Measurements from ENCODE around the gene MRPL58. TPM values are rescaled to one million over a fixed set of nuclear protein-coding genes. Genes with fewer than 3 reads are reported as not detected.

MRPL58 gene
- total and polyA plus RNA-seq, 2 of the 8 experiments (the other 6 are each of a cell fraction or from before 2014, with no cell fraction given) = 43.6 to 49.1 TPM

DNA sequence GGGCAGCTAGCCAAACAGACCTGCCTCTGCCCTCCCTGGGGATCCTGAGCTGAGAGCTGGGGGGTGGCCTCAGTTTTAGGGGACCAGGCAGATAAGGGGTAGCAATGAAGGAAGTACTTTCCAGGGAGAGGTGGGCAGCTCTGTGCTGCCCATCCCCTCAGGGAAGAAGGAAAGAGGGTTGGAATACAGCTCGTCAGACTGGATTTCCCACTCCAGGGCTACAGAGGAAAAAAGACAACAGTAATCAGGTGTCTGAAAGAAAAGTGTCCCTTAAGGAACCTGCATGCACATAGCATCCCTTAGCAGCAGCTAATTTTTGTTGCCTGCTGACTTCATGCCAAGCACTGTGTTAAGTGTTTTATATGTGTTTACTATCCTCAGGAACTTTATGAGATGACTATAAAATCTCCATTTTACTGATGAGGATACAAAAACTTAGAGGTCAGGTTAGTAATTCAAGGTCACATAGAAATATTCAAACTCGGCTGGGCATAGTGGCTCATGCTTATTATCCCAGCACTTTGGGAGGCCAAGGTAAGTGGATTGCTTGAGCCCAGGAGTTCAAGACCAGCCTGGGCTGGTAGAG, 3.2 kb upstream of the MRPL58 start (continued):
- TF ChIP-seq RBBP5 (IDR thresholded peaks at IDR 0.05; ENCODE audit: borderline replicate concordance, low read depth, low read length) (no peak), CEBPB (IDR thresholded peaks at IDR 0.05; ENCODE audit: low read depth, low read length) (no peak), POLR2A (IDR thresholded peaks at IDR 0.05; ENCODE audit: control extremely low read depth in 1 of 2, low read depth in 2 of 2, low read length in 2 of 2) (no peak), TCF12 (IDR thresholded peaks at IDR 0.05; ENCODE audit: low read depth, low read length) (no peak), CREB1 (IDR thresholded peaks at IDR 0.05) (no peak), TBP (IDR thresholded peaks at IDR 0.05; ENCODE audit: low read depth, low read length) (no peak)
